ENCODE measurements around the gene PCDHGA9.
"Not testable (repeated sequence)": the region's sequence is repeated elsewhere in the genome, so short reads cannot be mapped to it uniquely, and the experiment has no call there.

The PCDHGA9 gene

GRCh38 chr5:141402553-141403243 lies at the start of gene PCDHGA9:
Gene PCDHGA9, plus strand, starts transcription at chr5:141402778. Its CDS starts 175 bp downstream, at chr5:141402953.
- FAIRE-seq (no peak), DNase-seq (ENCODE audit: low spot score) (no peak)

DNA sequence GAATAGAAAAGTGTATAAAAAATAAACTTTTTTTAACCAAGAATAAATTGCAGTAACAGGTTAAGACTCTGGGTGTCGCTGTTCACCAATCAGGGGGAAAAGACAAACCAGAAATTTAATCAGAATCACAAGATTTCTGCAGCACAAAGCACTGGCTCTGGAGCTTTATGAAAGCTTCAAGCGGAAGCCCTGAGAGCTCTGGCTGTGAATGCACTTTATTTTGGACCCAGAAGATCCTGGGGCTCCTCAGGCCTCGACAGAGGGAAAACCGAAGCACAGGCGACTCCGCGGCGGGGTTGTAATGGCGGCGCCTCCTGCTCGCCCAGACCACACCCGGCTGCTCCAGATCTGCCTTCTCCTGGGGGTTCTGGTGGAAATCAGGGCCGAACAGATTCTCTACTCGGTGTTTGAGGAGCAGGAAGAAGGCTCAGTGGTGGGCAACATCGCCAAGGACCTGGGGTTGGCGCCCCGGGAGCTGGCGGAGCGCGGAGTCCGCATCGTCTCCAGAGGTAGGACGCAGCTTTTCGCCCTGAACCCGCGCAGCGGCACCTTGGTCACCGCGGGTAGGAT lies 47.6 kb upstream of the PCDHGA9 start, which contains the start of gene PCDHGA4:
Gene PCDHGA4 (plus strand): TSS at position 122 of the 570 bp plus-strand sequence. CDS start 87 bp downstream, at position 209.
- DNase-seq (ENCODE audit: low spot score) (no peak), FAIRE-seq (no peak)

DNA sequence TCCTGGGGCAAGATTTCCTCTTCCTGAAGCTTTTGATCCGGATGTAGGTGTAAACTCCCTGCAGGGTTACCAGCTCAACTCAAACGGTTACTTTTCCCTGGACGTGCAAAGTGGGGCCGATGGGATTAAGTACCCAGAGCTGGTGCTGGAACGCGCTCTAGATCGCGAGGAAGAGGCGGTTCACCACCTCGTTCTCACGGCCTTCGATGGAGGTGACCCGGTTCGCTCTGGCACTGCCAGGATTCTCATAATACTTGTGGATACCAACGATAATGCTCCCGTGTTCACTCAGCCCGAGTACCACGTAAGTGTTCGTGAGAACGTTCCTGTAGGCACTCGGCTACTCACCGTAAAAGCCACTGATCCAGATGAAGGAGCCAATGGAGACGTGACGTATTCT lies 46.9 kb upstream of the PCDHGA9 start:
- DNase-seq (ENCODE audit: low spot score) (no peak), FAIRE-seq (no peak)

DNA sequence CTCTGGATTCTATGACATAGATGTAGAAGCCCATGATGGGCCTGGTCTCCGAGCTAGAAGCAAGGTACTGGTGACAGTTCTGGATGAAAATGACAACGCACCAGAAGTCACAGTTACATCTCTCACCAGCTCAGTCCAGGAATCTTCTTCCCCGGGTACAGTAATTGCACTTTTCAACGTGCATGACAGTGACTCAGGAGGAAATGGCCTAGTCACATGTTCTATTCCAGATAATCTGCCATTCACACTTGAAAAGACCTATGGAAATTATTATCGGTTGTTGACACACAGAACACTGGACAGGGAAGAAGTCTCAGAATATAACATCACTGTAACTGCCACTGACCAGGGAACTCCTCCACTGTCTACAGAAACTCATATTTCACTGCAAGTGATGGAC lies 46.4 kb upstream of the PCDHGA9 start:
- DNase-seq (ENCODE audit: low spot score) (no peak), FAIRE-seq (no peak)

DNA sequence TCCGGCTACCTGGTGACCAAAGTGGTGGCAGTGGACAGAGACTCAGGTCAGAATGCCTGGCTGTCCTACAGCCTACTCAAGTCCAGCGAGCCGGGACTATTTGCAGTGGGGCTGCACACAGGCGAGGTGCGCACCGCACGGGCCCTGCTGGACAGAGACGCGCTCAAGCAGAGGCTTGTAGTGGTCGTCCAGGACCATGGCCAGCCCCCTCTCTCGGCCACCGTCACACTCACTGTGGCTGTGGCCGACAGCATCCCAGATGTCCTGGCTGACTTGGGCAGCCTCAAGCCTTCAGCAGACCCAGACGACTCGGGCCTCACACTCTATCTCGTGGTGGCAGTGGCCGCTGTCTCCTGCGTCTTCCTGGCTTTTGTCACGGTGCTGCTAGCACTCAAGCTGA lies 45.6 kb upstream of the PCDHGA9 start:
- DNase-seq (ENCODE audit: low spot score): no peak
- FAIRE-seq: no peak

DNA sequence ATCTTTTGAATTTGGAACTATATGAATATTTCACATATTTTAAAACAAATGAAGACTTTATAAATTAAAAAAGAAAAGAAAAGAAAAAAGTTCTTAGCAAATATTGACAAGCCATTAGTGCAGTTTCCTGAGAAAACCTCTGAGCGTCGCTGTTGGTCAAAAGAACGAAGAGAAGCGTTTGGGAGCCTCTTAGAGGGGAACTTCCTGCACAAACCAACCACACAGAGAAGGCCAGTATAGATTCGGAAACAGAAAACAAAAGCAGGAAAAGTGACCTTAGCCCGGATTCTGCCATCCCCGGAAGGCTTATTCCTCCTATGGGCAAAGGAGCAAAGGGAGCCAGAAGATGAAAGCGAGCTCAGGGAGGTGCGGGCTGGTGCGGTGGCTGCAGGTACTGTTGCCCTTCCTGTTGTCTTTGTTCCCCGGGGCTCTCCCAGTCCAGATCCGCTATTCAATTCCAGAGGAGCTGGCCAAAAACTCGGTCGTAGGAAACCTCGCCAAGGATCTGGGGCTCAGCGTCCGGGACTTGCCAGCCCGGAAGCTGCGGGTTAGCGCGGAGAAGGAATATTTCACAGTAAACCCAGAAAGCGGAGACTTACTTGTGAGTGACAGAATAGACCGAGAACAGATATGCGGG lies 42.7 kb upstream of the PCDHGA9 start, which contains the start of gene PCDHGB2:
Gene PCDHGB2 (plus strand): TSS at position 205 of the 637 bp plus-strand sequence. CDS start 142 bp downstream, at position 347.
- DNase-seq (ENCODE audit: low spot score) (no peak), FAIRE-seq (no peak)

DNA sequence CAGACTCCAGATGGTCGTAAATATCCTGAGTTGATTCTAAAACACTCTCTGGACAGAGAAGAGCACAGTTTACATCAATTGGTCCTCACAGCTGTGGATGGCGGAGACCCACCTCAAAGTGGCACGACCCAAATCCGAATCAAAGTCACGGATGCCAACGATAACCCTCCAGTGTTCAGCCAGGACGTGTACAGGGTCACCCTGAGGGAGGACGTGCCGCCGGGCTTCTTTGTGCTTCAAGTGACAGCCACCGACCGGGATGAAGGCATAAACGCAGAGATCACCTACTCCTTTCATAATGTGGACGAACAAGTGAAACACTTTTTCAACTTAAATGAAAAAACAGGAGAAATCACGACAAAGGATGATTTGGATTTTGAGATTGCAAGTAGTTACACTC lies 41.9 kb upstream of the PCDHGA9 start:
- DNase-seq (ENCODE audit: low spot score): no peak
- no peak for FAIRE-seq

DNA sequence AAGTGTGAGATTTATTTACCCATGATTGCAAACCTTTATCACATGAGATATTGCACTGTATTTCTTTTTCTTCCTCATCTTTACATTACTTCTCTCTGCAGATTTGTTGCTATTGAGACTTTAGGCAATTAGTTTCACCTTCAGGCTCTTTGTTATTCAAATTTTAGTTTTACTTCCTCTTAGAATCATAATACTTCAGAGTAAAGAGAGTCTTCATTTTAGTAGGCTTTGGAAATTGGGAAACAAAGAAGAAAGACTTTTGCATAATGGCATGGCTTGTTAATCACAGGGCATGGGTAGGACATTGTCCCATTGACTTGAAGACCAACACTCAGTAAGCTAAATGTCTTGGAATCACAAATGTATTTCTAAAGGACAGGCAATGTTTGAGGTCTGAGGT lies 39.9 kb upstream of the PCDHGA9 start:
- DNase-seq (ENCODE audit: low spot score) (no peak), FAIRE-seq (no peak)

DNA sequence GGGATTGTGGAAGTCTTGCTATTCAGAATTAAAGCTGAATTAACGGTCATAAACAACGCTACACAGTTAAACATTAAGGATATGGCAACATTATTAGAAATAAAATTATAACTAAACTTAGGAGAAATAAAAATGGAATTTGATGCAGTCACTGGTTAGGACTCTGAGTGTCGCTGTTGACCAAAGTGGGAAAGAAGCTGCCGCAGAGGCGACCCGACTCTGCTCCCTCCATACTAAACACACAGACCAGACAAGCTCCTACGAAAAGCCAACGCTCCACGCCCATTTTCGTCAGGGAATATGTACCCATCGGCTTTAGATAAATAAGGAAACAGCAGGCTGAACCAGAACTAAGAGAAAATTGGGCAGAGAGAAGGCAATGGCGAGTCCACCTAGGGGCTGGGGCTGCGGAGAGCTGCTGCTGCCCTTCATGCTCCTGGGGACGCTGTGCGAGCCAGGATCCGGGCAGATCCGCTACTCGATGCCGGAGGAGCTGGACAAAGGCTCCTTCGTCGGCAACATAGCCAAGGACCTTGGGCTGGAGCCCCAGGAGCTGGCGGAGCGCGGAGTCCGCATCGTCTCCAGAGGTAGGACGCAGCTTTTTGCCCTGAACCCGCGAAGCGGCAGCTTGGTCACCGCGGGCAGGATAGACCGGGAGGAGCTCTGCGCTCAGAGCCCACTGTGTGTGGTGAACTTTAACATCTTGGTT lies 38.5 kb upstream of the PCDHGA9 start, which contains the start of gene PCDHGA5:
Gene PCDHGA5 (plus strand): TSS at position 211 of the 709 bp plus-strand sequence. CDS start 169 bp downstream, at position 380.
- DNase-seq (ENCODE audit: low spot score) (no peak), FAIRE-seq (no peak)

- FAIRE-seq (no peak), DNase-seq (ENCODE audit: low spot score) (no peak)
Observed at GRCh38 chr5:141366016-141366896, 36.3 kb upstream of the PCDHGA9 start.

DNA sequence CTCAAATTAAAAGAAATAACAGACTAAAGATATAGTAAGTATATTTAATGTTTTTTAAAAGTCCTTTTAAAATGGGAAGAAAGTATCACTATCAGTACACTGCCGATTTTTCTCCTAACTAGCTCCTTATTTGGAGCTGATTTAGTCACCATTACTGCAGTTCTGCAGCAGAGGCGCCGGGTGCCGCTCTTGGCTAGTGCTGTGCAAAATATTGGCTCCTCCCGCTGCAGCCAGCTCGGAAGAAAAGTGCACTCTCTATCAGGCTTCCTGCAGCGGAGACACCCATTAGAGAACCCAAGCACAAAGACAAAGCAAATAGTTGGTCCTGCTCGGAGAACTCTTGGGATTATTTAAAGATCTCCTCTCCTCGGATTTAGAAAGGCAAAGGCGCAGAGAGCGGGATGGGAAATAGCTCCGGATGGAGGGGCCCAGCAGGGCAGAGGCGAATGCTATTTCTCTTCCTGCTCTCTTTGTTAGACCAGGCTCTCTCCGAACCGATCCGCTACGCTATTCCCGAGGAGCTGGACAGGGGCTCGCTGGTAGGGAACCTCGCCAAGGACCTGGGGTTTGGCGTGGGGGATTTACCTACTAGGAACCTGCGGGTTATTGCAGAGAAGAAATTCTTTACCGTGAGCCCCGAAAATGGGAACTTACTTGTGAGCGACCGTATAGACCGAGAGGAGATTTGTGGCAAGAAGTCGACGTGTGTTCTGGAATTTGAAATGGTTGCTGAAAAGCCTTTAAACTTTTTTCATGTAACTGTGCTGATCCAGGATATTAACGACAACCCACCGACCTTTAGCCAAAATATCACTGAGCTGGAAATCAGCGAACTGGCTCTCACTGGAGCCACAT lies 32.4 kb upstream of the PCDHGA9 start, which contains the start of gene PCDHGB3:
Gene PCDHGB3 (plus strand): TSS at position 249 of the 855 bp plus-strand sequence. CDS start 153 bp downstream, at position 402.
- FAIRE-seq (no peak), DNase-seq (ENCODE audit: low spot score) (no peak)

GRCh38 chr5:141371572-141372475 lies 30.8 kb upstream of the PCDHGA9 start:
- FAIRE-seq (no peak), DNase-seq (ENCODE audit: low spot score) (no peak)

GRCh38 chr5:141373673-141374317 lies 28.8 kb upstream of the PCDHGA9 start, which contains the start of gene PCDHGA6:
Gene PCDHGA6, plus strand, starts transcription at chr5:141373891. Its CDS starts 193 bp downstream, at chr5:141374084.
- FAIRE-seq: no peak
- no peak for DNase-seq (ENCODE audit: low spot score)

DNA sequence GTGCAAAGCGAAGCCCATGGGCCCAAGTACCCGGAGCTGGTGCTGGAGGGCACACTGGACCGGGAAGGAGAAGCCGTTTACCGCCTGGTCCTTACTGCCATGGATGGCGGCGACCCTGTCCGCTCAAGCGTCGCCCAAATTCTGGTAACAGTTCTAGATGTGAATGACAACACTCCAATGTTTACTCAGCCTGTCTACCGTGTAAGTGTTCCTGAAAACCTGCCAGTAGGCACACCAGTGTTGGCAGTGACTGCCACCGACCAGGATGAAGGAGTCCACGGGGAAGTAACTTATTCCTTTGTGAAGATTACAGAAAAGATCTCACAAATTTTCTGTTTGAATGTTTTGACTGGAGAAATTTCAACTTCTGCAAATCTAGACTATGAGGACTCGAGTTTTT lies 28.0 kb upstream of the PCDHGA9 start:
- DNase-seq (ENCODE audit: low spot score): no peak
- no peak for FAIRE-seq

DNA sequence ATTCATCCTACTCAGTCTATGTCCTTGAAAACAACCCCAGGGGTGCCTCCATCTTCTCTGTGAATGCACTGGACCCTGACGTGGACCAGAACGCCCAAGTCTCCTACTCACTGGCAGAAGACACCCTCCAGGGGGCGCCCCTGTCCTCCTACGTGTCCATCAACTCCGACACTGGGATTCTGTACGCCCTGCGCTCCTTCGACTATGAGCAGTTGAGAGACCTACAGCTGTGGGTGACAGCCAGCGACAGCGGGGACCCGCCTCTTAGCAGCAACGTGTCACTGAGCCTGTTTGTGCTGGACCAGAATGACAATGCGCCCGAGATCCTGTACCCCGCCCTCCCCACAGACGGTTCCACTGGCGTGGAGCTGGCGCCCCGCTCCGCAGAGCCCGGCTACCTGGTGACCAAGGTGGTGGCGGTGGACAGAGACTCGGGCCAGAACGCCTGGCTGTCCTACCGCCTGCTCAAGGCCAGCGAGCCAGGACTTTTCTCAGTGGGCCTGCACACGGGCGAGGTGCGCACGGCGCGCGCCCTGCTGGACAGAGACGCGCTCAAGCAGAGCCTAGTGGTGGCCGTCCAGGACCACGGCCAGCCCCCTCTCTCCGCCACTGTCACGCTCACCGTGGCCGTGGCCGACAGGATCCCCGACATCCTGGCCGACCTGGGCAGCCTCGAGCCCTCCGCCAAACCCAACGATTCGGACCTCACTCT lies 27.0 kb upstream of the PCDHGA9 start:
- not testable (repeated sequence) for FAIRE-seq; DNase-seq (ENCODE audit: low spot score)

- no peak for DNase-seq (ENCODE audit: low spot score)
- no peak for FAIRE-seq
Observed at GRCh38 chr5:141382469-141383294, 19.9 kb upstream of the PCDHGA9 start, which contains the start of gene PCDHGA7. Gene PCDHGA7, plus strand, starts transcription at chr5:141382742. Its CDS starts 158 bp downstream, at chr5:141382900.
